GM12875 (cell line): Measurements from ENCODE around the gene PPL.

Experiments
- H3K4me3 ChIP-seq: one replicate; pipeline ENCODE4 v1.5.1; 2011; ENCODE audit warnings: low read depth, low read length, control low read depth
- CTCF ChIP-seq: IDR thresholded peaks from 2 replicates; pipeline ENCODE4 v1.5.1; 2011; ENCODE audit warnings: low read depth, mild to moderate bottlenecking, control low read depth, inconsistent platforms, low read length, moderate library complexity, borderline replicate concordance; ENCODE audit not compliant: insufficient read depth

PPL gene

GRCh38 chr16:4923853-4924252 is 13.1 kb downstream of the PPL start:
- no peak overlapping the region for H3K4me3 ChIP-seq
- TF ChIP-seq CTCF, result no peak

DNA sequence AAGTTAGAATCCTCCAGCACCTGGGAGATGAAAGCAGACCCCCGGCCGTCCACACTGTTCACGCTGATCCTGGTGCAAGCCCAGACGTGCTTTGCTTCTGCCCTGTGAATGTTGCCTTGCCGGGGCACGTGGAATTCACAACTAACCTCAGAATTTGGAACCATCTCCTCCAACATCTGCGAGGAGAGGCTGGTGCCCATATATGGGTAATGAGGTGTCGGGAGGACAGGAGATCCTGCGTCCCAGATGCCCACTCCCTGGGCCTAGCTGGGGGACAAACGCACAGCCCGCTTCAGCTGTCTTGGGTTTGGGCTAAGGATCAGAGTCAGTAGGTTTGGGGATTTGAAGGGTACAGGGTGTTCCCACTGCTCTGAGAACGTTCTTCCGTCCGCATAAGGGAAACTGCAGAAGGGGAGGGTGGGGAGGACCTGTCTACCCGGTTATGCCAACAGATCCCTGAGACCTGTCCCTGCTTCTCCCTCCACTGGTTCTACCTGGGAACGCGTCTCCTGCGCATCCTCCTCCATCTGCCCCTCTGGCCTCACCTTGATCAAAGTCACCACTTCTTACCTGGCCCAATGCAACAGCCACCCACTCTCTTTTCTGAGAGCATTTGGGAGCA is 14.1 kb downstream of the PPL start:
- TF ChIP-seq CTCF, result no peak

GRCh38 chr16:4920826-4921225 is 16.1 kb downstream of the PPL start:
- no peak overlapping the region for H3K4me3 ChIP-seq
- no peak for TF ChIP-seq CTCF

More for the DNA sequence above, 14.1 kb downstream of the PPL start:
- no peak overlapping the region for H3K4me3 ChIP-seq

- no peak overlapping the region for H3K4me3 ChIP-seq
- TF ChIP-seq CTCF, result no peak
These were observed 18.1 kb downstream of the PPL start for GRCh38 chr16:4918781-4919251.

GRCh38 chr16:4917117-4917516 is 19.8 kb downstream of the PPL start:
- no peak for TF ChIP-seq CTCF
- no peak overlapping the region for H3K4me3 ChIP-seq

DNA sequence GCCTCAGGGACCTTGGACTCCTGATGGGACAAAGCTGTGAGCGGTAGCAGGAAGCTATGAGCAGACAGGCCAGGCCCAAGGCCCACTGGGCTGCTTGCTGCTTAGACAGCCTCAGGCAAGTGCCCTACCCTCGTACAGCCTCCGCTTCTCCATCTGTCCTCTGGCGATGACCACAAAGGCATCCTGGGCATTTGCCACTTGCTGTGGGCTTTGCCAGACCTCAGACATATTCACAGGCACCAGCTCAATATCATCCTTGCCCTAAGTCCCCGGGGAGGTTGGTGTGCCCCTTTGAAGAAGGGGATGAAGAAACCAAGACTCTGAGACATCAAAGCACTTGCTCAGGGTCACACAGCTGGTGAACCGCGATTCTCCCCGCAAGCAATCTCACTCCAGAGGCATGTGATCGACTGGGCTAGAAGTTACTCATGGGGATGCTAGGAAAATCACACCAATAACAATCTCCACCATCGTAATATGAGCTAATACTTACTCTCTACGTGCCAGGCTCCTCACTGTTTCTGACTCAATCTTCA is 21.7 kb downstream of the PPL start:
- TF ChIP-seq CTCF, result no peak
- no peak overlapping the region for H3K4me3 ChIP-seq

DNA sequence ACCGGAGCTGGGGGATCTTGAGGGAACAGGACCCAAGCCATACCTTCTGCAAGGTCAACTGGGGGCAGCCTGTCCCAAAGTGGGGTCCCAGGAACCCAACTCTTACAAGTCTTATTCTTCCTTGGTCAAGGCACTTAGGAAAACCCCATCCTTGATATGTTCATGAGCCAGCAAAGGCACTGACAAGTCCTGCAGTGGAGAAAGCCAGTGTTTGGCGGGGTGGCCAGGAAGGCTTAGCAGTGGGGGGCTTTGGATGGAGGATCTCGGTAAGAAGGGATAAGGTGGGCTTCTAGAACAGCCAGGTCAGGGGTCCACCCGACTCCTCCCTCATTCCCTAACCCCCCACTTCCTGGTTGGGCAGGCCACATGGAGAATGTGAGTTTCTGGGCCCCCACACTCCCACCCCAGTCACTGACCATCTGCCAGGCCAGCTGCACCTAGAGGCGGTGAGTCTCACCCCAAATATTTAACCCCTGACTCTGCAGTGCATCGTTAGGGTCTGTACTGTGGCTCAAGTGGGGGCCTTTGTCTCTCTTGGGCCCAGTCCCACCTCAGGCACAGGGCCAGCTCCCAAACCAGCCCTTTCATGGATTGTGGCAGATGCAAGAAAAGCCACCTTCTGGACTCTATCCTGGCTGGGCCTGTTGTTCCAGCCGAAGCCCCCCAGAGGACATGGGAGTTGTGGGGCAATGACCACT is 22.3 kb downstream of the PPL start:
- no peak for TF ChIP-seq CTCF
- H3K4me3 ChIP-seq, result no peak overlapping the region
